ENCODE results near the gene GMPPB.
"Not testable (repeated sequence)": the region's sequence is repeated elsewhere in the genome, so short reads cannot be mapped to it uniquely, and the experiment has no call there.

GRCh38 chr3:49695350-49696015, 28.3 kb downstream of the GMPPB start:
- TF ChIP-seq ATF3 (IDR thresholded peaks at IDR 0.05; ENCODE audit: insufficient read depth, low read depth, low read length); CTCF (IDR thresholded peaks at IDR 0.05; ENCODE audit: control extremely low read depth in 1 of 3, insufficient read depth in 1 of 3, low read depth in 1 of 3, low read length in 3 of 3); HDAC2 (IDR thresholded peaks at IDR 0.05; ENCODE audit: borderline replicate concordance in 1 of 2, low read depth in 2 of 2, low read length in 2 of 2); EZH2 (IDR thresholded peaks at IDR 0.05; ENCODE audit: low read depth, low read length, severe bottlenecking): not testable (repeated sequence)

All from H1 (cell line).